MM.1S (cell line): ENCODE results near the gene FIGLA.

ENCODE experiments used
- DNase-seq: peaks from one replicate; pipeline ENCODE4 v3.0.0-alpha.2; 2015
- H2AFZ ChIP-seq: fragments of 300-600 bp; sonication (generic); 2 replicates; pipeline ENCODE4 v1.6.0; 2016; ENCODE audit warnings: antibody characterized with exemption, low read length
- H3F3A ChIP-seq: fragments of 300-600 bp; sonication (generic); 2 replicates; pipeline ENCODE4 v1.6.1; 2016; ENCODE audit warnings: mild to moderate bottlenecking, antibody characterized with exemption, low read length, moderate library complexity, mixed read lengths; ENCODE audit not compliant: insufficient read depth
- H3K27ac ChIP-seq: fragments of 300-600 bp; sonication (generic); 2 replicates; pipeline ENCODE4 v1.5.1; 2016; ENCODE audit warnings: mild to moderate bottlenecking, low read length
- H3K27me3 ChIP-seq: fragments of 300-600 bp; sonication (generic); replicated peaks from 2 replicates; pipeline ENCODE4 v1.6.0; 2016; ENCODE audit warnings: low read length; ENCODE audit not compliant: insufficient read depth
- H3K36me3 ChIP-seq: fragments of 300-600 bp; sonication (generic); replicated peaks from 2 replicates; pipeline ENCODE4 v1.6.1; 2016; ENCODE audit warnings: mild to moderate bottlenecking, low read length, mixed read lengths; ENCODE audit not compliant: insufficient read depth
- H3K4me1 ChIP-seq: fragments of 300-600 bp; sonication (generic); 2 replicates; pipeline ENCODE4 v1.6.1; 2016; ENCODE audit warnings: low read length, mixed read lengths
- H3K4me2 ChIP-seq: fragments of 300-600 bp; sonication (generic); 2 replicates; pipeline ENCODE4 v1.6.0; 2016; ENCODE audit warnings: low read depth, low read length
- H3K4me3 ChIP-seq: fragments of 300-600 bp; sonication (generic); 2 replicates; pipeline ENCODE4 v1.5.1; 2016; ENCODE audit warnings: low read length, mixed read lengths
- H3K79me2 ChIP-seq: fragments of 300-600 bp; sonication (generic); 2 replicates; pipeline ENCODE4 v1.6.1; 2016; ENCODE audit warnings: mixed run types, low read length, mixed read lengths
- H3K9ac ChIP-seq: fragments of 300-600 bp; sonication (generic); 2 replicates; pipeline ENCODE4 v1.6.1; 2016; ENCODE audit warnings: low read length, mixed read lengths
- H3K9me2 ChIP-seq: fragments of 300-600 bp; sonication (generic); replicated peaks from 2 replicates; pipeline ENCODE4 v1.6.1; 2016; ENCODE audit warnings: mild to moderate bottlenecking, low read length, mixed read lengths; ENCODE audit not compliant: insufficient read depth
- H3K9me3 ChIP-seq: fragments of 300-600 bp; sonication (generic); replicated peaks from 2 replicates; pipeline ENCODE4 v1.6.1; 2016; ENCODE audit warnings: mild to moderate bottlenecking, low read length, mixed read lengths; ENCODE audit not compliant: insufficient read depth
- H4K20me1 ChIP-seq: fragments of 300-600 bp; sonication (generic); 2 replicates; pipeline ENCODE4 v1.6.1; 2016; ENCODE audit warnings: mild to moderate bottlenecking, low read length, moderate library complexity, mixed read lengths; ENCODE audit not compliant: insufficient read depth
- EZH2 ChIP-seq: fragments of 300-600 bp; sonication (generic); optimal IDR thresholded peaks from 2 replicates; pipeline ENCODE3; 2017; ENCODE audit warnings: low read depth, mild to moderate bottlenecking, antibody characterized with exemption, low read length, mixed read lengths
- EZH2phosphoT487 ChIP-seq: fragments of 300-600 bp; sonication (generic); IDR thresholded peaks from 2 replicates; pipeline ENCODE4 v1.6.1; 2018; ENCODE audit warnings: antibody characterized with exemption, low read length
- TF ChIP-seq, protein P1 (sequence below): fragments of 300-600 bp; sonication (generic); IDR thresholded peaks from 2 replicates; pipeline ENCODE4 v1.5.1; 2016; ENCODE audit warnings: antibody characterized with exemption, low read length, mixed read lengths

The FIGLA gene

GRCh38 chr2:70732766-70733645 is 57.4 kb downstream of the FIGLA start:
- H3K79me2 ChIP-seq, result no peaks in the 10 kb centered on the region
- H4K20me1 ChIP-seq, result no peaks in the 10 kb centered on the region
- no peak overlapping the region for H3K4me3 ChIP-seq
- DNase-seq, result no peak
- H3K4me2 ChIP-seq, result no peak overlapping the region
- no peaks in the 10 kb centered on the region for H3K4me1 ChIP-seq
- H3F3A ChIP-seq, result no peaks in the 10 kb centered on the region
- no peaks in the 10 kb centered on the region for H3K27me3 ChIP-seq
- H2AFZ ChIP-seq, result no peak overlapping the region
- H3K9ac ChIP-seq, result no peak overlapping the region
- no peaks in the 10 kb centered on the region for H3K9me2 ChIP-seq
- no peaks in the 10 kb centered on the region for H3K36me3 ChIP-seq
- no peak overlapping the region for H3K27ac ChIP-seq
- TF ChIP-seq, protein P1, sequence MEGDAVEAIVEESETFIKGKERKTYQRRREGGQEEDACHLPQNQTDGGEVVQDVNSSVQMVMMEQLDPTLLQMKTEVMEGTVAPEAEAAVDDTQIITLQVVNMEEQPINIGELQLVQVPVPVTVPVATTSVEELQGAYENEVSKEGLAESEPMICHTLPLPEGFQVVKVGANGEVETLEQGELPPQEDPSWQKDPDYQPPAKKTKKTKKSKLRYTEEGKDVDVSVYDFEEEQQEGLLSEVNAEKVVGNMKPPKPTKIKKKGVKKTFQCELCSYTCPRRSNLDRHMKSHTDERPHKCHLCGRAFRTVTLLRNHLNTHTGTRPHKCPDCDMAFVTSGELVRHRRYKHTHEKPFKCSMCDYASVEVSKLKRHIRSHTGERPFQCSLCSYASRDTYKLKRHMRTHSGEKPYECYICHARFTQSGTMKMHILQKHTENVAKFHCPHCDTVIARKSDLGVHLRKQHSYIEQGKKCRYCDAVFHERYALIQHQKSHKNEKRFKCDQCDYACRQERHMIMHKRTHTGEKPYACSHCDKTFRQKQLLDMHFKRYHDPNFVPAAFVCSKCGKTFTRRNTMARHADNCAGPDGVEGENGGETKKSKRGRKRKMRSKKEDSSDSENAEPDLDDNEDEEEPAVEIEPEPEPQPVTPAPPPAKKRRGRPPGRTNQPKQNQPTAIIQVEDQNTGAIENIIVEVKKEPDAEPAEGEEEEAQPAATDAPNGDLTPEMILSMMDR, result no peak
- no peak for TF ChIP-seq EZH2
- no peak for TF ChIP-seq EZH2phosphoT487
- no peaks in the 10 kb centered on the region for H3K9me3 ChIP-seq

- no peaks in the 10 kb centered on the region for H3K79me2 ChIP-seq
- H3K4me1 ChIP-seq, result no peaks in the 10 kb centered on the region
These were observed 59.7 kb downstream of the FIGLA start for GRCh38 chr2:70730730-70731129.

GRCh38 chr2:70729647-70730046 is 60.8 kb downstream of the FIGLA start:
- Histone ChIP-seq H3K4me2 (no peak overlapping the region), H3K36me3 (no peaks in the 10 kb centered on the region), H3F3A (no peaks in the 10 kb centered on the region), H3K9me3 (no peaks in the 10 kb centered on the region), H3K9me2 (no peaks in the 10 kb centered on the region), H3K27me3 (no peaks in the 10 kb centered on the region), H3K27ac (no peak overlapping the region), H2AFZ (no peak overlapping the region), H3K4me1 (no peaks in the 10 kb centered on the region), H4K20me1 (no peaks in the 10 kb centered on the region), H3K79me2 (no peaks in the 10 kb centered on the region), H3K9ac (no peak overlapping the region), H3K4me3 (no peak overlapping the region)
- TF ChIP-seq, protein P1, result no peak
- TF ChIP-seq EZH2 (no peak), EZH2phosphoT487 (no peak)
- DNase-seq, result no peak

More at GRCh38 chr2:70730730-70731129, 59.7 kb downstream of the FIGLA start:
- no peaks in the 10 kb centered on the region for H3F3A ChIP-seq
- H4K20me1 ChIP-seq, result no peaks in the 10 kb centered on the region
- H3K9me2 ChIP-seq, result no peaks in the 10 kb centered on the region
- no peak overlapping the region for H3K9ac ChIP-seq
- H3K4me2 ChIP-seq, result no peak overlapping the region
- no peaks in the 10 kb centered on the region for H3K27me3 ChIP-seq
- no peak overlapping the region for H2AFZ ChIP-seq
- no peak for DNase-seq
- no peaks in the 10 kb centered on the region for H3K36me3 ChIP-seq
- H3K27ac ChIP-seq, result no peak overlapping the region
- no peaks in the 10 kb centered on the region for H3K9me3 ChIP-seq
- H3K4me3 ChIP-seq, result no peak overlapping the region
- TF ChIP-seq EZH2, result no peak
- TF ChIP-seq, protein P1, result no peak
- TF ChIP-seq EZH2phosphoT487, result no peak
